ENCODE results near the gene DRAM1.

The DRAM1 gene

DNA sequence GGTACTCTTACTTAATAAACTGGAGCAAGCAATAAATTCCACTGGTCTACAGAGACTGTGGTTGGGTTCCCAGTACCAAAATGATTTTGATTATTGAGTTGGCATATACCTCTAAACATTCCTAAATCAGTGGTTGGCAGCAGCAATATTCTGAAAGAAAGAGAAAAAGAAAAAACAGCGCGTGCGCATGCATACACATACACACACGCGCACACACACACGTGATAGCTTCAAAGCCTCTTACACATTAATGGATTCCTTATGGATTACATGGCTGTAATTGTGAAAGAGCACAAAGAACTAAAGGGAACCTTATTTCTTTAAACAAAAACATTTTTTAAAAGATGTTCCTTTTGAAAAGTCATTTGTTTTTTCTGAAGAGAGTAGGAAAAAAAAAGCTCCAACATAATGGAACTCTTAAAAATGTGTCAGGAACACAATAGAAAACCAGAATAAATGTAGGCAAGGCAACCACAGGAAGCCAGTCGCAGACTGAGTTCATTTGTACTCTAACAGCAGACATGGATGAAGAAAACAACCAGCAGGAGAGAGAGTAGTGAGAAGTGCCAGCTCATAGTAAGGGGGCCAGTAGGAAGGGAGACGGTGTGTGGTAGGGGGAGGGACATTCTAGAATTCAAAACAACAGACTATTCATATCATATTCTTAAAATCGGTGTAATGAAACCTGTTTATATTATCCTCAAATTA lies 80.0 kb downstream of the DRAM1 start:
- Histone ChIP-seq H3K27ac (replicated peaks) (no peak overlapping the region), H3K4me3 (replicated peaks; ENCODE audit: insufficient read depth, low read length) (no peak overlapping the region), H3K27me3 (ENCODE audit: insufficient read depth, poor library complexity, severe bottlenecking) (no peaks in the 10 kb centered on the region)
- no peak for TF ChIP-seq SPI1 (IDR thresholded peaks at IDR 0.05; ENCODE audit: borderline replicate concordance, low read depth)
- no peak for TF ChIP-seq CTCF (IDR thresholded peaks at IDR 0.05; ENCODE audit: insufficient read depth, low read length)
- no peak for DNase-seq (ENCODE audit: low read depth in 1 of 2, low spot score in 1 of 2)

- H3K27ac ChIP-seq (replicated peaks), result no peak overlapping the region
- TF ChIP-seq GABPA (IDR thresholded peaks at IDR 0.05; ENCODE audit: low read depth), result no peak
- no peak for TF ChIP-seq REST (IDR thresholded peaks at IDR 0.05; ENCODE audit: insufficient replicate concordance, low read depth)
- no peak for TF ChIP-seq POLR2AphosphoS5 (IDR thresholded peaks at IDR 0.05; ENCODE audit: low read depth)
- no peak for TF ChIP-seq CTCF (IDR thresholded peaks at IDR 0.05; ENCODE audit: insufficient read depth, low read length)
- TF ChIP-seq SPI1 (IDR thresholded peaks at IDR 0.05; ENCODE audit: borderline replicate concordance, low read depth), result no peak
- H3K4me3 ChIP-seq (replicated peaks; ENCODE audit: insufficient read depth, low read length), result no peak overlapping the region
- no peak for DNase-seq (ENCODE audit: low read depth in 1 of 2, low spot score in 1 of 2)
- no peaks in the 10 kb centered on the region for H3K27me3 ChIP-seq (ENCODE audit: insufficient read depth, poor library complexity, severe bottlenecking)
These were observed 82.2 kb downstream of the DRAM1 start for GRCh38 chr12:101959607-101960006.

GRCh38 chr12:101962486-101962885 lies 85.1 kb downstream of the DRAM1 start:
- no peaks in the 10 kb centered on the region for H3K27me3 ChIP-seq (ENCODE audit: insufficient read depth, poor library complexity, severe bottlenecking)
- TF ChIP-seq REST (IDR thresholded peaks at IDR 0.05; ENCODE audit: insufficient replicate concordance, low read depth) (no peak), GABPA (IDR thresholded peaks at IDR 0.05; ENCODE audit: low read depth) (no peak), SPI1 (IDR thresholded peaks at IDR 0.05; ENCODE audit: borderline replicate concordance, low read depth) (no peak), CTCF (IDR thresholded peaks at IDR 0.05; ENCODE audit: insufficient read depth, low read length) (no peak), POLR2AphosphoS5 (IDR thresholded peaks at IDR 0.05; ENCODE audit: low read depth) (no peak)
- no peak overlapping the region for H3K4me3 ChIP-seq (replicated peaks; ENCODE audit: insufficient read depth, low read length)
- no peak for DNase-seq (ENCODE audit: low read depth in 1 of 2, low spot score in 1 of 2)
- no peak overlapping the region for H3K27ac ChIP-seq (replicated peaks)

DNA sequence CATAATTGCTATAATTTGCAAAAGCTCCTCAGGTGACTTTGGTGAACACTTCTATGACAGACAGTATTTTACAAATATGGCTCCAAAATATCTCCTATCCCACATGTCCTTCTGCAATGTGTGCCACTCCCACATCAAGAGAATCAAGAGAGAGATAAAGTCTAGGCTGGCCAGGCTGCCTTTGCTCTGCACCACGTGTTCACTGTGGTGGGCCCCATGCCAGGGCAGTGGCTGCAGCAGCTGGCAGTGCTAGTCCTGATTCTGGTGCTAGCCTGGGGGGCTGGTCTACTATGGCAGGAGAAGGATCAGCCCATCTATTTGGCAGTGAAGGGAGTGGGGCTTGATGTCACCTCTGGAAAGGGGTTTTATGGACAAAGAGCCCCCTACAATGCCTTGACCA lies 86.3 kb downstream of the DRAM1 start:
- TF ChIP-seq SPI1 (IDR thresholded peaks at IDR 0.05; ENCODE audit: borderline replicate concordance, low read depth), result no peak
- TF ChIP-seq CTCF (IDR thresholded peaks at IDR 0.05; ENCODE audit: insufficient read depth, low read length), result no peak
- no peak overlapping the region for H3K4me3 ChIP-seq (replicated peaks; ENCODE audit: insufficient read depth, low read length)
- no peak overlapping the region for H3K27ac ChIP-seq (replicated peaks)
- H3K27me3 ChIP-seq (ENCODE audit: insufficient read depth, poor library complexity, severe bottlenecking), result no peaks in the 10 kb centered on the region
- DNase-seq (ENCODE audit: low read depth in 1 of 2, low spot score in 1 of 2), result no peak

Data from HL-60 (cell line).